Adrenal gland (tissue), 12 donors: ENCODE measurements around the gene UVRAG. TPM values are rescaled to one million over a fixed set of nuclear protein-coding genes. Genes with fewer than 3 reads are reported as not detected.

Experiments
- DNase-seq, 7 donors: peaks; one replicate each; pipeline ENCODE4 v3.0.0-alpha.2; 2019 to 2020
- H3K27ac ChIP-seq, 5 donors: fragments of 200-600 bp; sonication (generic) in 4 of 5; 1 replicate in 3 of 5; 2 replicates in 2 of 5; pipeline versions ENCODE4 v1.5.1 to v1.8.0; 2016 to 2020; ENCODE audit warnings: mild to moderate bottlenecking in 1 of 5
- H3K27me3 ChIP-seq: fragments of 200-600 bp; 2 replicates; pipeline ENCODE4 v1.8.0; 2021
- H3K36me3 ChIP-seq, 2 donors: fragments of 200-600 bp; replicated peaks in 1 of 2; 1 replicate in 1 of 2; 2 replicates in 1 of 2; pipeline versions ENCODE4 v1.5.1 to v1.8.0; 2018 to 2022
- H3K4me1 ChIP-seq, 2 donors: fragments of 200-600 bp; replicated peaks in 1 of 2; 1 replicate in 1 of 2; 2 replicates in 1 of 2; pipeline versions ENCODE4 v1.5.1 to v1.8.0; 2018 to 2021
- H3K4me3 ChIP-seq, 4 donors: fragments of 200-600 bp; sonication (generic) in 3 of 4; one replicate each; pipeline ENCODE4 v1.5.1; 2016 to 2018
- H3K9me3 ChIP-seq, 3 donors: fragments of 200-600 bp; sonication (generic) in 1 of 3; replicated peaks in 1 of 3; 1 replicate in 2 of 3; 2 replicates in 1 of 3; pipeline versions ENCODE4 v1.5.1 to v1.8.0; 2016 to 2021
- CTCF ChIP-seq, 6 experiments: fragments of 450-650 bp in 4 of 6; fragments of 200-600 bp in 2 of 6; sonication (generic) in 1 of 6; IDR thresholded peaks; 1 replicate in 5 of 6; 2 replicates in 1 of 6; pipeline versions ENCODE4 v1.5.1 to v1.8.0; 2016 to 2021; ENCODE audit warnings: antibody characterized with exemption in 6 of 6, mild to moderate bottlenecking in 2 of 6, moderate library complexity in 1 of 6
- POLR2A ChIP-seq, 2 donors: fragments of 450-650 bp; IDR thresholded peaks; one replicate each; pipeline ENCODE4 v1.6.1; 2017; ENCODE audit warnings: antibody characterized with exemption in 2 of 2, mild to moderate bottlenecking in 2 of 2, moderate library complexity in 1 of 2
- WGBS, 4 donors: extraction: QIAGEN DNeasy Blood & Tissue Kit in 2 of 4; methylation state at CpG; one replicate each; pipeline versions ENCODE4 v1.1.5 to v1.1.7; 2013 to 2017; 5-methylcytosine and 5-hydroxymethylcytosine counted together
- intact Hi-C, 2 donors: fragments of 100-400 bp; cut with DNase I; formaldehyde crosslinking; loops; one replicate each; pipeline versions ENCODE4 v1.14.1 to v1.15.0; 2022 to 2023
- polyA plus RNA-seq, 3 donors: library from polyadenylated mRNA; stranded (reverse); fragments of 200-250 nt in 2 of 3; fragments of 350-450 nt in 1 of 3; fragmentation: Illumina TruSeq in 1 of 3; extraction: RNeasy Lipid Tissue Mini Kit (QIAGEN cat#74804) in 1 of 3; gene quantifications; one replicate each; pipeline ENCODE4 v1.2.3, GENCODE V29; 2013 to 2014
- total RNA-seq, 9 donors: library from RNA; depleted of rRNA in 4 of 9; stranded (reverse); fragments of >200 nt in 4 of 9; fragments of 120-200 nt in 1 of 9; fragmentation: NEBNext Ultra II Directional in 1 of 9; extraction: Animal tissue kit (Norgen Biotek cat#: 25700) in 1 of 9; gene quantifications; one replicate each; pipeline versions ENCODE4 v1.1.0 to v1.2.4, GENCODE V29; 2013 to 2023
- donor health status: healthy with polysubstance abuse.
- donor health status: Bipolar disorder and iron deficiency.
- donor health status: DM: yes; HTN: yes; CAD: no.
- donor health status: DM: no; HTN: no; CAD: no.
- donor health status: DM: no; HTN: no; CAD: no.
- donor health status: DM: yes; HTN: yes; CAD: no.

UVRAG gene
- total and polyA plus RNA-seq, 12 donors: 10.9 to 61.4 (median 28.5) TPM

GRCh38 chr11:75903276-75903675, 88.3 kb downstream of the UVRAG start:
- H3K4me3 ChIP-seq: no peak overlapping the region
- no peaks in the 10 kb centered on the region for H3K27me3 ChIP-seq
- no peaks in the 10 kb centered on the region for H3K36me3 ChIP-seq
- no peak overlapping the region for H3K27ac ChIP-seq
- no peak for DNase-seq
- intact Hi-C loops: loop anchor here in 1 of 2 donors (10.0 kb wide), 1 partner anchor 412 kb away; no protein-coding TSS in a partner anchor
- H3K9me3 ChIP-seq: no peaks in the 10 kb centered on the region
- TF ChIP-seq POLR2A (IDR thresholded peaks at IDR 0.05) (no peak), CTCF (IDR thresholded peaks at IDR 0.05) (no peak)
- 69 to 86% (median 77%) methylated on average over 2 of the region's 2 CpGs for WGBS, 4 donors
- H3K4me1 ChIP-seq: no peaks in the 10 kb centered on the region

- intact Hi-C loops: loop anchor here in 1 of 2 donors (10.0 kb wide), 1 partner anchor 409 kb away; no protein-coding TSS in a partner anchor
- Histone ChIP-seq H3K4me1 (peaks cover 0 to 3% of the 10 kb centered on the region in 2 donors), H3K4me3 (no peak overlapping the region), H3K27me3 (no peaks in the 10 kb centered on the region), H3K27ac (no peak overlapping the region), H3K36me3 (no peaks in the 10 kb centered on the region), H3K9me3 (no peaks in the 10 kb centered on the region)
- no peak for TF ChIP-seq POLR2A (IDR thresholded peaks at IDR 0.05)
- TF ChIP-seq CTCF (IDR thresholded peaks at IDR 0.05): no peak
- DNase-seq: no peak
Measured at GRCh38 chr11:75905434-75905833, 90.4 kb downstream of the UVRAG start.

GRCh38 chr11:75907906-75908527, 93.0 kb downstream of the UVRAG start:
- H3K27ac ChIP-seq: no peak overlapping the region
- H3K4me3 ChIP-seq: no peak overlapping the region
- TF ChIP-seq POLR2A (IDR thresholded peaks at IDR 0.05) (no peak), CTCF (IDR thresholded peaks at IDR 0.05) (no peak)
- DNase-seq: no peak
- intact Hi-C loops: loop anchor here in 1 of 2 donors (10.0 kb wide), 1 partner anchor 407 kb away; no protein-coding TSS in a partner anchor
- 86 to 91% (median 89%) methylated on average over 3 of the region's 3 CpGs for WGBS, 4 donors
- H3K9me3 ChIP-seq: no peaks in the 10 kb centered on the region
- H3K36me3 ChIP-seq: no peaks in the 10 kb centered on the region
- H3K27me3 ChIP-seq: no peaks in the 10 kb centered on the region
- peaks cover 5 to 8% of the 10 kb centered on the region in 2 donors for H3K4me1 ChIP-seq

DNA sequence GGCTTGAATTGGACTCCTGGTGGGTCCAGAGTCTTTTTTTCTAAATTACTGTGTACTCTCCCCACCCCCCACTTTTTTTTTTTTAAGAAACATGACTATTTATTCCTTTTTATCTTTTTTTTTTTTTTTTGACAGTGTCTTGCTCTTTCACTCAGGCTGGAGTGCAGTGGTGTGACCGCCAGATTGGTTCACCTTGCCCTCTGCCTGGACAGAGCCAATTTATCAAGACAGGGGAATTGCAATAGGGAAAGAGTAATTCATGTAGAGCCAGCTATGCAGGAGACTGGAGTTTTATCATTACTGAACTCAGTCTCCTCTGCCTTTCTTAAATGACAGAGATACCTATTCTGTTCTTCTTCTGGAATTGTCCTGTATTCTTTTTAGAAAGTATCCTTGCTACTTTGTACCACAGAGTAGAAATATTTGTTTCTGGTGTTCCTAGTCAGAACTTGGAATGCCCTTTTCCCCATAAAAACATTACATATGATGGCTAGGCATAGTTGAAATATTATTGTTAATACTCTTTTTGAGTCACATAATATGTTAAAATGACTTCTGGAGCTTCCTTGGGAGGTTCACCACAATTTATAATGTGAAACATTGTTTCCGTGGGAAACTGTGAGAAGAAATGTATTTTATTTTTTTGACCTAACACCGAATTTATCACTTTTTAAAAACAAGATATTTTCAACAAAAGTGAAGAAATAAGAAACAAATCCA, 95.6 kb downstream of the UVRAG start:
- Histone ChIP-seq H3K9me3 (no peaks in the 10 kb centered on the region), H3K4me3 (no peak overlapping the region), H3K27ac (no peak overlapping the region), H3K36me3 (no peaks in the 10 kb centered on the region), H3K27me3 (no peaks in the 10 kb centered on the region), H3K4me1 (peaks cover 5 to 8% of the 10 kb centered on the region in 2 donors)
- peak in 3 of 7 donors; percentile 42 to 51 (median 43) for DNase-seq
- WGBS, 4 donors: 70 to 80% (median 73%) methylated on average over 3 of the region's 3 CpGs
- intact Hi-C loops: no loop called here
- TF ChIP-seq POLR2A (IDR thresholded peaks at IDR 0.05) (no peak), CTCF (IDR thresholded peaks at IDR 0.05) (no peak)
